Right ventricle myocardium inferior (tissue), 1 donor: ENCODE measurements around the gene ARID3B. TPM values are rescaled to one million over a fixed set of nuclear protein-coding genes. Genes with fewer than 3 reads are reported as not detected.
A peak's percentile ranks its signal among the peaks of the same experiment; 100 is the strongest.
"Not testable (repeated sequence)": the region's sequence is repeated elsewhere in the genome, so short reads cannot be mapped to it uniquely, and the experiment has no call there.

Experiments used
- ATAC-seq: fragments of 200-7000 bp; cut with Tn5 transposase; one replicate; pipeline ENCODE4 v1.9.1; 2020; ENCODE audit warnings: mild to moderate bottlenecking, moderate library complexity
- DNase-seq: peaks from one replicate; pipeline ENCODE4 v3.0.0; 2021; ENCODE audit errors: missing footprints
- intact Hi-C: fragments of 100-400 bp; cut with DNase I; formaldehyde crosslinking; loops from one replicate; pipeline ENCODE4 v1.11.0; 2022
- total RNA-seq: library from RNA; stranded (reverse); fragmentation: NEBNext Ultra II Directional; extraction: Animal tissue kit (Norgen Biotek cat#: 25700); gene quantifications from one replicate; pipeline ENCODE4 v1.2.1, GENCODE V29; 2021
- donor health status: DM: no; HTN: yes; CAD: no; lungs with severe emphysema.

ARID3B gene
- total RNA-seq, 1 donor from 2014 or later, result 1.4 TPM

- intact Hi-C loops, result no loop called here
- DNase-seq (no peak), ATAC-seq (no peak)
These were observed 86.0 kb downstream of the ARID3B start for GRCh38 chr15:74626752-74627692.

- ATAC-seq, result no peak
- no peak for DNase-seq
- intact Hi-C loops, result no loop called here
These were observed 86.7 kb downstream of the ARID3B start for GRCh38 chr15:74627766-74628165.

- no peak for ATAC-seq
- intact Hi-C loops, result no loop called here
- no peak for DNase-seq
These were observed 87.2 kb downstream of the ARID3B start for GRCh38 chr15:74628199-74628598.

- DNase-seq (no peak), ATAC-seq (no peak)
- intact Hi-C loops, result no loop called here
These were observed 87.9 kb downstream of the ARID3B start for GRCh38 chr15:74628949-74629348.

- intact Hi-C loops, ATAC-seq, DNase-seq: not testable (repeated sequence)
These were observed 88.7 kb downstream of the ARID3B start for GRCh38 chr15:74629696-74630095.

DNA sequence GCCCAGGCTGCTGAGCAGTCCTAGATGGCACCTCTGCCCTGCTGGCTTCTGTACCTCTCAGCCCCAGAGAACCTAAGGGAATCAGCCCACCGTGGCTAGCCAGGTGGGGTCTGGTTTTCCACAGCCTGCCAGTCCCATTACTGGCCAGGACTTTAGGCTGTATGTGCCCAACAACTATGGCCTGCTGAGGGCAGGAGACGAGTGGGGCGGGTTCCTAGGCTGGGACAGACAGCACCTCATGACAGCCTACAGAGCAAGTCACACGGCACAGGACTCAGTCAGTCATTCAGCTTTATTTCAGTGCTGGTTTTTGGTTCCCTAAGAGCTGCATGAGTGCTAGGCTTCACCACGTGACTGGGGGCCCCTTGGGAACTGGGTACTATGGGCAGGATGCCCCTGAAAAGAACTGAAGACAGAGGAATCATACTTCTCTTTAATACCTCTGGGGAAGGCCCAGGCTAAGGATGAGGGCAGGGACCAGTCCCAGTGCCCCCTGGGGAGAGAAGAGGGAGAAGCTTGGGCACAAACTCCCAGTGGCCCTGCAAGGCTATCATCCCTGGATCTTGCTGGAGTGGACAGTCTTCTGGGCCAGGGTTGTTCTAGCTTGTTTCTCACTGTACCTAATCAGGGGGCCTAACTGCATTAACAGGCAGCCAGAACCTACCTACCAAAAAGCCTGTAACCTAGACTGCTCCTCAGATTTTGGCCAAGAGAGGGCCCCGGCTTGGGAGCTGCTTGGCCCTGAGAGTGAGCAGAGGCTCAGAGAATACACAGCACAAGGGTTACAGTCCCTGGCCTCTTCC lies 89.5 kb downstream of the ARID3B start:
- ATAC-seq (no peak), DNase-seq (no peak)
- intact Hi-C loops, result no loop called here

GRCh38 chr15:74631087-74631385 lies 90.0 kb downstream of the ARID3B start:
- no peak for DNase-seq
- intact Hi-C loops, result no loop called here
- ATAC-seq, result no peak

DNA sequence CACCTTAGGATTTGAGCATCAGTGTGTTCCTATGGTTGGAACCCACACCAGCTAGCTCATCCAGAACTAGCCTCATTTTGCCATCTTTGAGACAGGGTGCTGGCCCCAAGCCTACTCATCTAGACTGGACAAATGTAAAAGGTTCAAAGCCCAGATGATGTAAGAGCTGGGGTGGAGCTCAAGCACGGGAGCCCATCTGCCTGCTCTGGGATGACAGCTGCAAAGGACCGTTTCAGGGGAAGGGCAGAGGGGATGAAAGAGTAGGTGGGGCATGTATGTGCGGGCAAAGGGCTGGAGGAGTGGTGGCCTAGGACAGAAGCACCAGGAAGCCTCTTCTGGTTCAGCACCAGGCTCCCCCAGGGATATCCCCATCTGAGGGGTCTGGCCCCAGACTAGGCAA lies 90.4 kb downstream of the ARID3B start:
- no peak for DNase-seq
- ATAC-seq, result no peak
- intact Hi-C loops, result no loop called here

GRCh38 chr15:74631935-74632560 lies 91.0 kb downstream of the ARID3B start:
- DNase-seq (no peak), ATAC-seq (peak; percentile 52)
- intact Hi-C loops, result loop anchor here (2.0 kb wide), 1 partner anchor 259 kb away; no protein-coding TSS in a partner anchor

DNA sequence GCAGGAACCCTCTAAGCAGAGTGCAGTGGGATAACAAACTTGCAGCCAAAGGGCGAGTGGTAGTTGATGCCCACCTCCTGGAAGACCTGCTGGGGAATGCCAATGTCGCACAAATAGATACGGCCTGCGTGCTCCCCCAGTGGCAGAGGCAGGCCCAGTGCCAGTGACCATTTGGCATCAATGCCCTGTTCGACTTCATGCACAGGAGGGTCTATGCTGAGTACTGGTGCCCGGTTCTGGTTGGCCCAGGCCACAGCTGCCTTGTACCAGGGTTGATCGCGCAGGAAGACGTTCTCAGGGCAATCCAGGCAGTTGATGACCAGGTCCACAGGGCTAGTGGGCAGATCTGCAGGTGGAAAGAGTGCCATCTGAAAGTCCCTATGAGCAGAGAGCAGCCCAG lies 91.6 kb downstream of the ARID3B start:
- ATAC-seq, result no peak
- intact Hi-C loops, result loop anchor here (2.0 kb wide), 1 partner anchor 260 kb away; no protein-coding TSS in a partner anchor
- DNase-seq, result no peak

GRCh38 chr15:74633781-74634180 lies 92.8 kb downstream of the ARID3B start:
- no peak for ATAC-seq
- intact Hi-C loops, result loop anchor here (2.0 kb wide), 1 partner anchor 261 kb away; no protein-coding TSS in a partner anchor

DNA sequence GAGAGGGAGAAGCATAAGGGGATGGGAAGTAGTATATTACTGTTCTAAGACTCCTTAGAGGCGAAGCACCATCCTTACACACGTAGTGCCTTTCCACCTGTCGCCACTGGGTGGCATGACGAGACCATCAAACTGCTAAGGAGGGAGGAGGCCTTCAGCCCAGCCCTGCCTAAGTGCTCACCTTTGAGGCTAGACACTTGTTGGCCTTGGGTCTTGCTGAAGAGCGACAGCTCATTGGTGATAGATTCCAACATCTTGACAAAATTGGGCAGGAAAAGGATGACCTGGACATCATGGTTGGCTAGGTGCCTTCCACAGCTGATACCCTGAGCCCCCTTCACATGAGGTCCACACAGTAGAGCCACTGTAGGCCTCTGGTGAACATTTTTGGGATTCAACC lies 94.2 kb downstream of the ARID3B start:
- intact Hi-C loops, result loop anchor here (1.0 to 5.0 kb wide), 2 partner anchors 134 to 317 kb away; no protein-coding TSS in a partner anchor
- ATAC-seq, result peak; percentile 64
- DNase-seq, result no peak

More at GRCh38 chr15:74633781-74634180, 92.8 kb downstream of the ARID3B start:
- DNase-seq, result no peak

DNA sequence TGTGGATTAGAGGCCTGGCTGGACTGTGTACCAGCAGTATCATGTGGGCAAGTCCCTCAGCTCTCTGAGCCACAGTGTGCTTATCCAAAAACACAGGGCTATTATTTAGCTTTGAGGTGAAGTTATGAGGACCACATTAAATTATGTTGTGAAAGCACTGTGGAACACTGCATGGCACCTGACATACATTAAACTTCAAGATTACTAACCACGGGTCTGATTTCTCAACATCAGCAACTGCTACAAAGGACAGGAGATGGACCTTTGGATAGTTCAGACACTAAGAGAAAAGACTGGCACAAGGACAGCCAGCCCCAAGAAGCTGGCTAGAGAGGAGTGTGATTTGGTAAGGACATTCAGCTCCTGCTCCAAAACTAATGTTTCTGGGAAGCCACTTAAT lies 96.0 kb downstream of the ARID3B start:
- no peak for DNase-seq
- intact Hi-C loops, result loop anchor here (5.0 kb wide), 1 partner anchor 315 kb away; no protein-coding TSS in a partner anchor
- no peak for ATAC-seq

DNA sequence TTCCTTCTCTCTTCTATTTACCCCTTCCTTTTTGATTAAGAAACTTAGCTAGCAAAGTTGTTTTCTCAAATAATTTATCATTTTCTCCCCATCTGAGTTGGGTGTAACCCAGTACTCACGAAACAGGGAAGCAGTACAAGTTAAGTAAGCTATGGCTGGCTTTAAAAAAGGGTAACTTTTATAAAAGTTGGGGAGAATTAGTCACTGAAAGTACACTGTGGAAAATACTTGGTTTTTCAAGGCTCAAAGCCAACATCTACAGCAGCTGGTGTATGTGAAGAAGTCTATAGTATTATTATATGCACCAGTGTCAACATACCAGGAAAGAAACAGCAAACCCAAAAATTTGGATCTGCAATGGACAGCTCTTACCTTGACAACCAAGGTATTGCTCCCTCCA lies 100.1 kb downstream of the ARID3B start:
- intact Hi-C loops, result no loop called here

GRCh38 chr15:74642348-74642733 lies 101.3 kb downstream of the ARID3B start:
- ATAC-seq (no peak), DNase-seq (no peak)
- intact Hi-C loops, result no loop called here

More for the DNA sequence above, 100.1 kb downstream of the ARID3B start:
- DNase-seq, result no peak
- ATAC-seq, result no peak

GRCh38 chr15:74642734-74643664 lies 102.0 kb downstream of the ARID3B start:
- ATAC-seq, result no peak
- intact Hi-C loops, result no loop called here
- no peak for DNase-seq

GRCh38 chr15:74643665-74644204 lies 102.7 kb downstream of the ARID3B start:
- no peak for ATAC-seq

GRCh38 chr15:74646480-74646879 lies 105.5 kb downstream of the ARID3B start:
- DNase-seq (no peak), ATAC-seq (no peak)
- intact Hi-C loops, result no loop called here

More at GRCh38 chr15:74643665-74644204, 102.7 kb downstream of the ARID3B start:
- DNase-seq, result no peak
- intact Hi-C loops, result no loop called here
